ENCODE results near the gene CERS4. TPM values are rescaled to one million over a fixed set of nuclear protein-coding genes. Genes with fewer than 3 reads are reported as not detected.
"Not testable (repeated sequence)": the region's sequence is repeated elsewhere in the genome, so short reads cannot be mapped to it uniquely, and the experiment has no call there.

Gene CERS4
- total RNA-seq, 1 experiment from 2014 or later: 11.6 TPM

DNA sequence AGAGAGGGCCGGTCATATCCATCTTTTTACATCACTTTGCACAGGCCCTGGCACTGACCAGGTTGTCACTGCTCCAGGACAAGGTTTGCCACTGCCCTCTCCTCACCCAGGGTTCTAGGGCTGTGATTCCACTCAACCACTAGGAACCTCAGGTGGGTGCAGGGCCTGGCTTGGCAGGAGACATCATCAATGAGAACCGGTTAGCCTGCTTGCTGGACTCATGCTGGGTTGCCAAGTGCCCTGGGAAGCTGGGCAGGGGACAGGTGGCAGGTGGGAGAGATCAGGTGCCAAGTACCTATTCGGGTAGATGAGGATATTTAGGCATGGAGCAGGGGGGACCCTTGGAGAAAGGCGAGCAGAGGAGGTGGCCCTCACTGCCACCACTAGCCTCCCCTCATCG, 4.2 kb upstream of the CERS4 start:
- ATAC-seq (no peak), DNase-seq (ENCODE audit: low read depth, low spot score) (no peak)
- peaks cover 4% of the 10 kb centered on the region; the same call in 1 of the 2 replicates for H3K4me1 ChIP-seq (ENCODE audit: control insufficient read depth, insufficient read depth, low read length)
- ChIA-PET CTCF (no interaction called here), POLR2A (no interaction called here)
- intact Hi-C loops (cut with micrococcal nuclease; ENCODE audit: unreplicated experiment) (no loop called here), in situ Hi-C loops (cut with HindIII; ENCODE audit: low pct_unique_long_range_greater_than_20kb, low sequenced_read_pairs) (no loop called here)
- no TSS peak for BruUV-seq (replicated peaks)
- H3K9me3 ChIP-seq (ENCODE audit: control insufficient read depth, insufficient read depth, low read depth, low read length): no peaks in the 10 kb centered on the region
- H3K36me3 ChIP-seq (ENCODE audit: control insufficient read depth, insufficient read depth, low read length): no peaks in the 10 kb centered on the region
- H3K27ac ChIP-seq (ENCODE audit: low read length): no peak overlapping the region
- no peak overlapping the region for H3K4me3 ChIP-seq (ENCODE audit: low read depth in 2 of 2, low read length in 2 of 2)
- TF ChIP-seq SIN3A (IDR thresholded peaks at IDR 0.05; ENCODE audit: borderline replicate concordance, insufficient read depth, low read depth, low read length): no peak
- no peak for TF ChIP-seq REST (IDR thresholded peaks at IDR 0.05; ENCODE audit: insufficient read depth in 1 of 2, low read depth in 2 of 2, low read length in 1 of 2)
- TF ChIP-seq TCF7L2 (IDR thresholded peaks at IDR 0.05; ENCODE audit: low read depth, low read length): no peak
- TF ChIP-seq POLR2AphosphoS5 (IDR thresholded peaks at IDR 0.05; ENCODE audit: low read depth, low read length): no peak
- no peak for TF ChIP-seq CTCF (IDR thresholded peaks at IDR 0.05)
- no peaks in the 10 kb centered on the region for H3K27me3 ChIP-seq (ENCODE audit: control insufficient read depth, insufficient read depth, low read length)

GRCh38 chr19:8206147-8207087, 2.8 kb upstream of the CERS4 start:
- Histone ChIP-seq H3K4me3 (ENCODE audit: low read depth in 2 of 2, low read length in 2 of 2) (no peak overlapping the region), H3K27me3 (ENCODE audit: control insufficient read depth, insufficient read depth, low read length) (no peaks in the 10 kb centered on the region), H3K27ac (ENCODE audit: low read length) (no peak overlapping the region), H3K9me3 (ENCODE audit: control insufficient read depth, insufficient read depth, low read depth, low read length) (no peaks in the 10 kb centered on the region), H3K4me1 (ENCODE audit: control insufficient read depth, insufficient read depth, low read length) (peaks cover 4% of the 10 kb centered on the region; the same call in 1 of the 2 replicates), H3K36me3 (ENCODE audit: control insufficient read depth, insufficient read depth, low read length) (no peaks in the 10 kb centered on the region)
- CTCF ChIA-PET: no interaction called here
- no peak for TF ChIP-seq CTCF (IDR thresholded peaks at IDR 0.05)
- TF ChIP-seq REST (IDR thresholded peaks at IDR 0.05; ENCODE audit: insufficient read depth in 1 of 2, low read depth in 2 of 2, low read length in 1 of 2): no peak
- no peak for TF ChIP-seq TCF7L2 (IDR thresholded peaks at IDR 0.05; ENCODE audit: low read depth, low read length)
- TF ChIP-seq SIN3A (IDR thresholded peaks at IDR 0.05; ENCODE audit: borderline replicate concordance, insufficient read depth, low read depth, low read length): no peak
- no peak for TF ChIP-seq POLR2AphosphoS5 (IDR thresholded peaks at IDR 0.05; ENCODE audit: low read depth, low read length)
- no peak for ATAC-seq
- in situ Hi-C loops (cut with HindIII; ENCODE audit: low pct_unique_long_range_greater_than_20kb, low sequenced_read_pairs): no loop called here
- intact Hi-C loops (cut with micrococcal nuclease; ENCODE audit: unreplicated experiment): no loop called here
- POLR2A ChIA-PET: interaction anchor here (0.7 kb wide), 1 partner anchor 1107 kb away, joined by 5 read pairs; no protein-coding TSS in a partner anchor
- DNase-seq (ENCODE audit: low read depth, low spot score): no peak
- no TSS peak for BruUV-seq (replicated peaks)

- H3K4me3 ChIP-seq (ENCODE audit: low read depth in 2 of 2, low read length in 2 of 2); H3K27ac ChIP-seq (ENCODE audit: low read length); BruUV-seq (replicated peaks); intact Hi-C loops (cut with micrococcal nuclease; ENCODE audit: unreplicated experiment); H3K27me3 ChIP-seq (ENCODE audit: control insufficient read depth, insufficient read depth, low read length); CTCF ChIA-PET; H3K9me3 ChIP-seq (ENCODE audit: control insufficient read depth, insufficient read depth, low read depth, low read length); H3K36me3 ChIP-seq (ENCODE audit: control insufficient read depth, insufficient read depth, low read length); ATAC-seq; DNase-seq (ENCODE audit: low read depth, low spot score); in situ Hi-C loops (cut with HindIII; ENCODE audit: low pct_unique_long_range_greater_than_20kb, low sequenced_read_pairs); H3K4me1 ChIP-seq (ENCODE audit: control insufficient read depth, insufficient read depth, low read length); POLR2A ChIA-PET: not testable (repeated sequence)
Observed at GRCh38 chr19:8207326-8207725, 1.8 kb upstream of the CERS4 start.
